Measurements from ENCODE around the gene KCNG3.

Gene KCNG3, protein sequence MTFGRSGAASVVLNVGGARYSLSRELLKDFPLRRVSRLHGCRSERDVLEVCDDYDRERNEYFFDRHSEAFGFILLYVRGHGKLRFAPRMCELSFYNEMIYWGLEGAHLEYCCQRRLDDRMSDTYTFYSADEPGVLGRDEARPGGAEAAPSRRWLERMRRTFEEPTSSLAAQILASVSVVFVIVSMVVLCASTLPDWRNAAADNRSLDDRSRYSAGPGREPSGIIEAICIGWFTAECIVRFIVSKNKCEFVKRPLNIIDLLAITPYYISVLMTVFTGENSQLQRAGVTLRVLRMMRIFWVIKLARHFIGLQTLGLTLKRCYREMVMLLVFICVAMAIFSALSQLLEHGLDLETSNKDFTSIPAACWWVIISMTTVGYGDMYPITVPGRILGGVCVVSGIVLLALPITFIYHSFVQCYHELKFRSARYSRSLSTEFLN

DNA sequence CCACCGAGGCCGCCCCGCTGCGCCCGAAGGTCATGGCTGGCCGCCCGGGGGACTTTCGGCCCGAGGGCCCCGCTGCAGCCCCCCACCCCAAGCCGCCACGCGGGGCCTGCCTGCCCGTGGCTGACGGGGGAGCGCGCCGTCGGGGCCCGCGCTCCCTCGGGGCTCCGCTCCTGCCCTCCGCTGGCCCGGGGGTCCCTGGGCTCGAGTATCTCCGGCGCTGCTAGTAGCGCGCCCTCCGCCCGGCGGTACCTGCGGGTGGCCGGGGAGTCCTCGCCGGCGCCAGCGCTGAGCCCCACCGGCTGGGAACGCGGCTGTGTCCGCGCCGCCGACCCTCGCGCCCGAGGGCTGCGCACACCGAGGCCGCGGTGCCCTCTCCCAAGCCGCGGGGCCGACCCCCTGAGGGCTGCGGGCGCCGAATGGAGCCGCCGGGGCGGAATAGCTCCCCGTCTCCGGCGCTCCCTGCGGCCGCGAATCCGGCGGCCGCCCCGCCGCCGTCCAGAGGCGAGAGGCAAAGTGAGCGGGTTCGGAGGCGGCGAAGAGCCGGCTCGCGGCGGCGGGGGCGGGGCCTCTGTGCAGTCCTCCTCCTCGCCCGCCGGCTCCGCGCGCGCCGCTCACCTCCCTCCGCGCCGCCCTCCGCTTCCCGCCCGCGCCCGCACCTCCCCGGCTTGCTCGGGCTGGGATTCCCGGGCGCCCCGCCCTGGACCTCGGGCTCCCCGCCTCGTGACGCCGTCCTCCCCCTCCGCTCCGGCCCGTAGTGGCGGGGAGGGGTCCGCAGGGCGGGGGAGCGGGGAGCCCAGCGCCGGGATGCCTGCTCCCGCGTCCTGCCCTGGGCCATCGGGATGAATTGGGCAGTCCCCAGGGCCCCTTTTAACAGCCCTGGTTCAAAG lies at the start of gene KCNG3:
TSS of gene KCNG3 (minus strand) at position 515 of the 887 bp plus-strand sequence. CDS start at position 34, 481 bp downstream.
- peak; percentile 84 for DNase-seq

DNA sequence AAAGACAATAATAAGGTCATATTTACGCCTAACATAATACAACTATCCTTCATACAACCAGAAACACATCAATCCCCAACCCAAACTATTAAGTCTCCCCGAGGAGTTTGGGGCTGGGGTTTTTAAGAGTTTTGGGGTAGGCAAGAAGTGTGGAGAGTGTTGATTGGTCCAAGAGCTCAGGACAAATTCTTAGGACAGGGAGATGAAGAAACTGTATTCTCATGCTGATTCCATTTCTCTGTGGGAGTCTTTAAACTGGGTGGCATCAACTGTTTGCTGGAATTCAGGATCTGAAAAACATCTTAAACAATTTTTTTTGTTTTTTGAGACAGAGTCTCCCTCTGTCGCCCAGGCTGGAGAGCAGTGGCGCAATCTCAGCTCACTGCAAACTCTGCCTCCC lies 49.1 kb upstream of the KCNG3 start:
- DNase-seq = no peak

DNA sequence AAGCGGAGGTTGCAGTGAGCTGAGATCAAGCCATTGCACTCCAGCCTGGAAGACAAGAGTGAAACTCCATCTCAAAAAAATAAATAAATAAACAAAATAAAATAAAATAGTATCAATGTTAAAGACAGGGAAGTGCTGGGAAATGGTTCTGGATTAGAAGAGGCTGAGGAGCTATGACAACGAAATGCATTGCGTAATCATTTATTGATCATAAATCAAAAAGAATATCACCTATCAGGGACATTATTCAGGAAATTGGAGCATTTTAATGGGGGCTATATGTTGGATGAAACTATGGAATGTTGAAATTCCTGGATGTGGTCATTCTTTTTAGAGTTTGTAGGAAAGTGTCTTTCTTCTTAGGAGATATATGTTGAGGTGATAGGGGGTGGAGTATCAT lies 43.7 kb upstream of the KCNG3 start:
- no peak for DNase-seq

DNA sequence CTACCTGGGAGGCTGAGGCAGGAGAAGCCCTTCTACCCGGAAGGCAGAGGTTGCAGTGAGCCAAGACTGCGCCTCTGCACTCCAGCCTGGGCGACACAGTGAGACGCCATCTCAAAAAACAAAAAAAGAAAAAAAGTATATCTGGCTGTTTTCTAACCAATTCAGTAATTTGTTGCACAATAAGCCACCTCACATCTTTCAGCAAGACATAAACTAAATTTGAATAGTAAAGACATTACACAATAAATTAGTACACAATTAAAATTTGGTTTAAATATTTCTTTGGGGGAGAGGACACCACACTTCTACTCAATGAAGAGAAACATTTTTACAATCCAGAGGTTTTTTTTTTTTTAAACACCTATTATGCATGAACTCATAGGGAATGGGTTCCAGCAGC lies 38.6 kb upstream of the KCNG3 start:
- no peak for DNase-seq

DNA sequence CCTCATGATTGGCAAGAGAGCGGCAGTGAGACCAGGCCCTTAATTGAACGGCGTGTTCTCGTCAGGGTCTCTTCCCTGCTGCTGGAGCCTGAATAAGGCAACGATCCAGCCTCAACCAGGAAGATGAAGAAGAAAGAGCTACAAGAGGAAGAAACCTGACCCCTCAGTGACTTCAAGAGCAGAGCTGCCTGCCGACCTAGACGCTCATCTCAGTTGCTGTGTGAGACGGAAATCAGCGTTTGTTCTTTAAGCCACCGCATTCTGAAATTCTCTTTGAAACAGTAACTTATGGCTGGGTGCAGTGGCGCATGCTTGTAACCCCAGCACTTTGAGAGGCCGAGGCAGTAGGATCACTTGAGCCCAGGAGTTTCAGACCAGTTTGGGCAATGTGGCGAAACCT lies 29.6 kb upstream of the KCNG3 start:
- DNase-seq = no peak

DNA sequence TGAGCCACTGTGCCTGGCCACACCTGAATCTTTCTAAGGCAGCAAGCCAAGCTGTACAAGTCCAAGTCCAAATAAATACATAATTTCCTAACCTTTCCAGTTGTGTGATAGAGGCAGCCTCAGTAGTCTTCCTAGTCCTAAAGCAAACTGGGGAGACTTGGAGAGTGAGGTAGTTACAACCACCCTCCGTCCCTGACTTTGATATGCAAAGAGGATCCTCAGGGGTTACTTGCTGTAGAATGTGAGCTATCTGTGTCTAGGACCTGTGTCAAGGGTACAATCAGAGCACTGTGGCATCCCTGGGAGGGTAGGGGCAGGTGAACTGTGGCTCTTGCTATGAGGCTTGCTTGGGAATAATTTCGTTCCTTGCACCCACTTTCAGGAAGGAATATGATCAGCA lies 28.3 kb upstream of the KCNG3 start:
- no peak for DNase-seq

DNA sequence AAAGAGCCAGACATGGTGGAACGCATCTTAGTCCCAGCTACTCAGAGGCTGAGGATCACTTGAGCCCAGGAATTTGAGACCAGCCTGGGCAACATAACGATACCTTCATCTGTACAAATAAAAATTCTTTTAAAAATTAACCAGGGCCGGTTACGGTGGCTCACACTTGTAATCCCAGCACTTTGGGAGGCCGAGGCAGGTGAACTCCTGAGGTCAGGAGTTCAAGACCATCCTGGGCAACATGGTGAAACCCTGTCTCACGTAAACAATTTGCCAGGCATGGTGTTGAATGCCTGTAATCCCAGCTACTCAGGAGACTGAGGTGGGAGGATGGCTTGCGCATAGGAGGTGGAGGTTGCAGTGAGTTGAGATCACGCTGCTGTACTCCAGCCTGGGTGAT lies 25.8 kb upstream of the KCNG3 start:
- no peak for DNase-seq

- DNase-seq = no peak
These were observed 22.7 kb upstream of the KCNG3 start for GRCh38 chr2:42516418-42516901.

DNA sequence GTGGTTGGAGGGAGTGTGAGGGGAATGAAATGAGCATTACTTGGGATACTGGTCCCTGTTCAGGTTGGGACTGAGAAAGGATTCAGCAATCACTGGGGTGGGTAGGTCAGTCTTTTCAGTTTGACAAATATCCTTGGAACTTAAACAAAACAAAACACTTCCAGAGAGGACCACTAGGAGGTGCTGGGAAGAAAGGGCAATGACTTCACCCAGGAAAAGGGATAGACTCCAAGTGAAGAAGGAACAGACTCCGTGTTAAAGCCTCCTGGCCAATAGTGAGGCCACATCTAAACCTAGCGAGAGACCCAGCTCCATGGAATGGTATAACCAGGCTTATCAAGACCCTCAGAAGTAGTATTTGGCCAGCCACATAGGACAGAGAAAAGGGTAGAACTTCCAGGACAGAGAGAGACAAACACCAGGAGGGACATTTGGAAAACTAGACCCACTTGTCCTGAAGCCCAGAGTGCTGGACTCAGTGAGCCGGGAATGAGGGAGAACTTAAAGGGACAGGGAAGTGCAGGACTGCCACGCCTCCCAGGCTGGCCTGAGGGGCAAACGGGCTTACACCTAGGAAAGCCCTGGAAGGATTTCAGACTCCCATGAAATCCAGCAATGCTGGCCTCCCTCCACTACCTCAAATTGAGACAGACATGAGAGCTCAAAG lies 19.6 kb upstream of the KCNG3 start:
- DNase-seq = peak; percentile 52

GRCh38 chr2:42510608-42511243 lies 16.9 kb upstream of the KCNG3 start:
- DNase-seq = peak; percentile 48

- no peak for DNase-seq
These were observed 16.4 kb upstream of the KCNG3 start for GRCh38 chr2:42510191-42510590.

DNA sequence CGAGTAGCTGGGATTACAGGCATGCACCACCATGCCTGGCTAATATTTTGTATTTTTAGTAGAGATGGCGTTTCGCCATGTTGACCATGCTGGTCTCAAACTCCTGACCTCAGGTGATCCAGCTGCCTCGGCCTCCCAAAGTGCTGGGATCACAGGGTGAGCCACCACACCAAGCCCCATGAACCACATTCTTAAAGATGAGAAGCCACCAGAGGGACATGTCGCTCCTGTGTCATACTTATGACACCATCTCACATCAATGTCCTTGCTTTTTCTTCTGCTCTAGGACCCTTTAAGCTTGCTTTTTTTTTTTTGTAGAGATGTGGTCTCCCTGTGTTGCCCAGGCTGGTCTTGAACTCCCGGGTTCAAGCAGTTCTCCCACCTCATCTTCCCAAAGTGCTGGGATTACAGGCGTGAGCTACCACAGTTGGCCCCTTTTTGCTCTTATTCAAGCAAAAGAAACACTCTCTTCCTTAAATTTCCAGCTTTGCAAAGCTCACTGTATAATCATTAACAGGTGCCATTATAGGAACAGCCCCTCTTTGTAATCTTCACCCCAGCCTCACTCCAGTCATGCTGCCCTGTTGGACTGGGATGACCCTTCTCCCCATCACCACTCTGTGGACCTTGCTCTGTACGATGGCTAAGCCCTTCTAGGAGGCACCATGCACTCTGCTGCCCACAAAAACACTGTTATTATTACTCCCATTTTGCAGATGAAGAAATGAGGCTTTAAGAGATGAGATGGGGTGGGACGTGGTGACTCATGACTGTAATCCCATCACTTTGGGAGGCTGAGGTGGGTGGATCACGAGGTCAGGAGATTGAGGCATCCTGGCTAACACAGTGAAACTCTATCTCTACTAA lies 10.8 kb upstream of the KCNG3 start:
- DNase-seq = no peak

DNA sequence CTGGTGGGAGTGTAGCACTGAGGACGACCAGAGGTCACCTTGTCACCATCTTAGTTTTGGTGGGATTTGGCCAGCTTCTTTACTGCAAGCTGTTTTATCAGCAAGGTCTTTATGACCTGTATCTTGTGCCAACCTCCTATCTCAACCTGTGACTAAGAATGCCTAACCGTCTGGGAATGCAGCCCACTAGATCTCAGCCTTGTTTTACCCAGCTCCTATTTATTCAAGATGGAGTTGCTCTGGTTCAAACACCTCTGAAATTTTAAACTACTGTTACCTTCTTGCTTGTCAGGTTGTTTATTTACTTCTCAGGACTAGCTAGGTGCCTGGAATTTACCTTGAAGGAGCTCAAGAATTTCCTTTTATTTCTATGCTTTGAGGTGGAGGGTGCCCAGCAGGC lies 9.5 kb upstream of the KCNG3 start:
- DNase-seq = no peak

DNA sequence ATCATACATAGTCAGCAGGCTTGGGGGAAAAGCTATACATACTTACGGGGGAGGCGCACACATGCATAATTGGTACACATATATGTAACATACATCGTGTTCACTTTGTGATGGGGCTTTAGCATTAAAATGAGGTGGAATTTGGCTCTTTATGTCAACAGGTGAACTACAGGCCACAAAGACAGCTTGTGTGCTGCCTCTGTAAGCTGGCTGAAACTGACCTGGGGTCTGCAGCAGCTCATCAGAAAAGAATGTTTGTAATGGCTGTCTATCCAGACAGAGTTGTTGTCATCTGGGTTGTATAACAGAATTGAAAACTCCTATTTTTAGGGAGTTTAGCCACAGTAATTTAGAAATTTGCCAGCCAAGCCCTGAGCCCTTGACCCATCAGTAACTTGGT lies 4.7 kb upstream of the KCNG3 start:
- DNase-seq = no peak

- peak; percentile 3 for DNase-seq
These were observed 1.8 kb upstream of the KCNG3 start for GRCh38 chr2:42495611-42496010.

GRCh38 chr2:42495234-42495581 lies 1.4 kb upstream of the KCNG3 start:
- DNase-seq = no peak

DNA sequence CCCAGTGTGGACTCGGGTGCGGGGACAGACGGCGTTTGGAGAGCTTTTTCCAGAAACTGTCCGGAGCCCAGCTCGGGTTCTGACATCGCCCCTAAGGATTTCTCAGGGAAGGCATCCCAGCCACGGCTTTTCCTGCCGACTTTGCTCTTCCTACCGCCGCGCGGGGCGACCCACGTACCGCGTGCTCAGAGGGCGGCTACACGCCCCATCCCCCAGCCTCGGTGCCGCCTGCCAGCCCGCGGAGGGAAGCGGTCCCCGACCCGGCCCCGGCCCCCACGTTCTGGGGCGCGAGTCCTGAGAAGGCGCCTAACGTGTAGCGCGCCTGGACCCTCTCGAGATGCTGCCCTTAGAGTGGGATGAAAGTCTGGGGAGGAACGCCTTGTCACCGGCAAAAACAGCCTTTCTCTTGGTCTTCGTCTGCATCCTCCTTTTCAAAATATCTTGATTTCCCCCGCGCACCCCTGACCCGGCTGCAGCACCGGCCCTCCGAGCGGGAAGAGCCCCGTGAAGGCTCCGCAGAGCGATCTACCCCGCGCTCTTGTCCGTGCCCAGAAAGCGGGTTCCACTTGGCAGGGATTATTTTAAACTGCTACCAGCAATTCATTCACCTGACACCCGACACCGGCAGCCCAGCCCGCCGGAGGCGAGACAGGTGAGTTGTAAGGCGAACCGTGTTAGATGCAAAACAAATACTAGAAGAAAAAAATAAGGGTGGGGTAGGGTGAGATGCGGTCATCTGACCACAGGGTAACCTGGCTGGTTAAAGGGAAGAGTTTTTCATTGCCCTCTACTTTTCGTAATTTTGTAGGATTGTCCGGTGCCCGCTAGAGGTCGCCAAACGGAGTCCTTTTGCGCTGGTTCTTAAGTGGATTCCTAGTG lies 812 bp upstream of the KCNG3 start:
- peak; percentile 93 for DNase-seq

- peak; percentile 76 for DNase-seq
These were observed 903 bp downstream of the KCNG3 start for GRCh38 chr2:42492691-42493467.

GRCh38 chr2:42488297-42488696 lies 5.5 kb downstream of the KCNG3 start:
- DNase-seq = no peak
